ENCODE measurements around the gene GMDS. TPM values are rescaled to one million over a fixed set of nuclear protein-coding genes. Genes with fewer than 3 reads are reported as not detected.

Gene GMDS
- total and polyA plus RNA-seq, 2 donors (not counting 3 experiments of a cell fraction or from before 2014, with no cell fraction given), result 9.8 to 23.5 TPM

DNA sequence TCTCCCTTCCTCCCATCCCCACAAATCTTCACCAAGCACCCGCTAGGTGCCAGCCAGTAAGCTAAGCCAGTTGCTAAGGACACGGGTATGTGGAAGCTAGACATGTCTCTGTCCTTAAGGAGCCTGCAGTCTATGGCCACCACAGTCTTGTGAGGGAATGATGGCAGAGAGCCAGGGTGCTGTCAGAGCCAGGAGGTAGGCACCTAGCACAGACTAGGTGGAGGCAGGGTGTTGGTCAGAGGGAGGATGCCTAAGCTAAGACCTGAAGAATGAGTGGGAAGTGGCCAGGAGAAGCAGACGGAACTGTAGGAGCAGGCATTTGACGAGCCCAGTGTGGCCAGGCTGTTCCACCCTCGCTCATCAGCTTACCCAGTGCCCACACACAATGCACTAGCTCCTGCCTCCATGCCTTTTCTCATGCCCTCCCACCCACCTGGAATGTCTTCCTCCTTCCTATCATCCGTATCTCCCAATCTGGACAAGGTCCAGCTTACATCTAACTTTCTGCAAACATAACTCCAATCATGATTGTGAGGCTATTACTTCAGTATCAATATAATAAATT is 510.1 kb downstream of the GMDS start:
- H3K9me3 ChIP-seq (replicated peaks; ENCODE audit: control insufficient read depth, insufficient read depth, low read length), result no peaks in the 10 kb centered on the region
- TF ChIP-seq FOS (IDR thresholded peaks at IDR 0.05; ENCODE audit: borderline replicate concordance, insufficient read depth, low read length) (no peak), POLR2AphosphoS5 (IDR thresholded peaks at IDR 0.05; ENCODE audit: insufficient read depth, low read depth, low read length) (no peak), MYC (IDR thresholded peaks at IDR 0.05; ENCODE audit: low read depth, low read length) (no peak), EZH2 (IDR thresholded peaks at IDR 0.05; ENCODE audit: borderline replicate concordance, low read depth, low read length, severe bottlenecking) (no peak), JUN (IDR thresholded peaks at IDR 0.05; ENCODE audit: borderline replicate concordance, insufficient read depth, insufficient read length, low read depth) (no peak), GATA2 (IDR thresholded peaks at IDR 0.05; ENCODE audit: insufficient read depth, insufficient read length, low read depth, low read length) (no peak)

DNA sequence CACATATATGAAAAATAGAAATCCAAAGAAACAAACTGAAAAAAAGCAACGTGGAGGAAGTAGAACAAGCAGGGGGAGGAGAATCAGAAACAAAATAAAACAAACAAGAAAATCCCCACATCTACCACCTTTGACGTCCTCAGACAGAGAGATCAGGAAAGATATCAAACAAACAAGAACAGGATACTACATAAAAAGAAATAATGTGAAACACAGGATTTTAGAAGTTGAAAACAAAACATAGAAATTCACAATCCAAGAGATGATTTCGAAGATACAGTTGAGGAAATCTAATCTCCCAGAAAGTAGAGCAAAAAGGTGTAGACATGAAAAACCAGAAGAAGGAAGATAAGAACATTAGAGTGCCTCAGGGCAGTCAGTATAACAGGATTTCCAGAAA is 514.5 kb downstream of the GMDS start:
- TF ChIP-seq FOS (IDR thresholded peaks at IDR 0.05; ENCODE audit: borderline replicate concordance, insufficient read depth, low read length) (no peak), EZH2 (IDR thresholded peaks at IDR 0.05; ENCODE audit: borderline replicate concordance, low read depth, low read length, severe bottlenecking) (no peak), MYC (IDR thresholded peaks at IDR 0.05; ENCODE audit: low read depth, low read length) (no peak), GATA2 (IDR thresholded peaks at IDR 0.05; ENCODE audit: insufficient read depth, insufficient read length, low read depth, low read length) (no peak), JUN (IDR thresholded peaks at IDR 0.05; ENCODE audit: borderline replicate concordance, insufficient read depth, insufficient read length, low read depth) (no peak), POLR2A (IDR thresholded peaks at IDR 0.05; ENCODE audit: low read depth, low read length) (no peak), POLR2AphosphoS5 (IDR thresholded peaks at IDR 0.05; ENCODE audit: insufficient read depth, low read depth, low read length) (no peak)
- TF ChIP-seq, protein P1, sequence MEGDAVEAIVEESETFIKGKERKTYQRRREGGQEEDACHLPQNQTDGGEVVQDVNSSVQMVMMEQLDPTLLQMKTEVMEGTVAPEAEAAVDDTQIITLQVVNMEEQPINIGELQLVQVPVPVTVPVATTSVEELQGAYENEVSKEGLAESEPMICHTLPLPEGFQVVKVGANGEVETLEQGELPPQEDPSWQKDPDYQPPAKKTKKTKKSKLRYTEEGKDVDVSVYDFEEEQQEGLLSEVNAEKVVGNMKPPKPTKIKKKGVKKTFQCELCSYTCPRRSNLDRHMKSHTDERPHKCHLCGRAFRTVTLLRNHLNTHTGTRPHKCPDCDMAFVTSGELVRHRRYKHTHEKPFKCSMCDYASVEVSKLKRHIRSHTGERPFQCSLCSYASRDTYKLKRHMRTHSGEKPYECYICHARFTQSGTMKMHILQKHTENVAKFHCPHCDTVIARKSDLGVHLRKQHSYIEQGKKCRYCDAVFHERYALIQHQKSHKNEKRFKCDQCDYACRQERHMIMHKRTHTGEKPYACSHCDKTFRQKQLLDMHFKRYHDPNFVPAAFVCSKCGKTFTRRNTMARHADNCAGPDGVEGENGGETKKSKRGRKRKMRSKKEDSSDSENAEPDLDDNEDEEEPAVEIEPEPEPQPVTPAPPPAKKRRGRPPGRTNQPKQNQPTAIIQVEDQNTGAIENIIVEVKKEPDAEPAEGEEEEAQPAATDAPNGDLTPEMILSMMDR (IDR thresholded peaks at IDR 0.05; ENCODE audit: extremely low read depth in 1 of 2, insufficient read depth in 1 of 2, low read depth in 1 of 2, low read length in 2 of 2), result no peak
- TF ChIP-seq, protein P2, sequence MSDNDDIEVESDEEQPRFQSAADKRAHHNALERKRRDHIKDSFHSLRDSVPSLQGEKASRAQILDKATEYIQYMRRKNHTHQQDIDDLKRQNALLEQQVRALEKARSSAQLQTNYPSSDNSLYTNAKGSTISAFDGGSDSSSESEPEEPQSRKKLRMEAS (IDR thresholded peaks at IDR 0.05; ENCODE audit: insufficient read depth, insufficient read length), result no peak
- Histone ChIP-seq H3K9me1 (replicated peaks; ENCODE audit: control insufficient read depth, extremely low read depth, insufficient read depth, low read length) (no peaks in the 10 kb centered on the region), H3K27ac (ENCODE audit: insufficient read depth, low read depth, low read length) (no peak overlapping the region), H2AFZ (ENCODE audit: low read depth, low read length) (no peak overlapping the region), H3K4me1 (ENCODE audit: control insufficient read depth, extremely low read depth, insufficient read depth, low read length) (peaks cover 8% of the 10 kb centered on the region), H3K4me3 (replicated peaks in 1 of 3; ENCODE audit: insufficient read depth in 1 of 3, low read depth in 1 of 3, low read length in 3 of 3) (no peak overlapping the region), H3K9me3 (replicated peaks; ENCODE audit: control insufficient read depth, insufficient read depth, low read length) (no peaks in the 10 kb centered on the region), H3K9ac (replicated peaks; ENCODE audit: extremely low read depth, insufficient read depth, low read length) (no peak overlapping the region), H3K36me3 (ENCODE audit: control insufficient read depth in 2 of 2, extremely low read depth in 1 of 2, insufficient read depth in 2 of 2, low read length in 2 of 2) (no peaks in the 10 kb centered on the region), H3K27me3 (ENCODE audit: control insufficient read depth in 2 of 2, insufficient read depth in 2 of 2, low read length in 2 of 2) (no peaks in the 10 kb centered on the region), H4K20me1 (replicated peaks; ENCODE audit: control insufficient read depth, extremely low read depth, insufficient read depth, low read length) (no peaks in the 10 kb centered on the region), H3K79me2 (ENCODE audit: control insufficient read depth, insufficient read depth, low read length) (no peaks in the 10 kb centered on the region), H3K4me2 (ENCODE audit: insufficient read depth, low read length) (no peak overlapping the region)
- DNase-seq (ENCODE audit: low read depth, low spot score) (no peak), FAIRE-seq (no peak)
- no TSS peak for BruUV-seq (replicated peaks)
- CTCF ChIA-PET, result interaction anchor here (1.1 kb wide), 1 partner anchor 44 kb away, joined by 3 read pairs; no protein-coding TSS in a partner anchor
- POLR2A ChIA-PET, result no interaction called here
- dilution Hi-C loops (cut with MboI; ENCODE audit: extremely low pct_ligation_motif_present, low sequenced_read_pairs) (no loop called here), intact Hi-C loops (cut with micrococcal nuclease) (no loop called here)

More for the DNA sequence above, 510.1 kb downstream of the GMDS start:
- Histone ChIP-seq H3K4me2 (ENCODE audit: insufficient read depth, low read length) (no peak overlapping the region), H3K4me3 (replicated peaks in 1 of 3; ENCODE audit: insufficient read depth in 1 of 3, low read depth in 1 of 3, low read length in 3 of 3) (no peak overlapping the region), H3K79me2 (ENCODE audit: control insufficient read depth, insufficient read depth, low read length) (no peaks in the 10 kb centered on the region), H3K36me3 (ENCODE audit: control insufficient read depth in 2 of 2, extremely low read depth in 1 of 2, insufficient read depth in 2 of 2, low read length in 2 of 2) (no peaks in the 10 kb centered on the region), H3K27ac (ENCODE audit: insufficient read depth, low read depth, low read length) (no peak overlapping the region), H3K9me1 (replicated peaks; ENCODE audit: control insufficient read depth, extremely low read depth, insufficient read depth, low read length) (no peaks in the 10 kb centered on the region), H3K4me1 (ENCODE audit: control insufficient read depth, extremely low read depth, insufficient read depth, low read length) (no peaks in the 10 kb centered on the region), H3K27me3 (ENCODE audit: control insufficient read depth in 2 of 2, insufficient read depth in 2 of 2, low read length in 2 of 2) (no peaks in the 10 kb centered on the region), H3K9ac (replicated peaks; ENCODE audit: extremely low read depth, insufficient read depth, low read length) (no peak overlapping the region), H4K20me1 (replicated peaks; ENCODE audit: control insufficient read depth, extremely low read depth, insufficient read depth, low read length) (no peaks in the 10 kb centered on the region), H2AFZ (ENCODE audit: low read depth, low read length) (no peak overlapping the region)
- FAIRE-seq, result no peak
- no peak for DNase-seq (ENCODE audit: low read depth, low spot score)
- dilution Hi-C loops (cut with MboI; ENCODE audit: extremely low pct_ligation_motif_present, low sequenced_read_pairs) (no loop called here), intact Hi-C loops (cut with micrococcal nuclease) (no loop called here)
- POLR2A ChIA-PET, result no interaction called here
- CTCF ChIA-PET, result interaction anchor here (1.2 kb wide), 1 partner anchor 127 kb away, joined by 3 read pairs; no protein-coding TSS in a partner anchor
- no TSS peak for BruUV-seq (replicated peaks)

Data from endothelial cell of umbilical vein (primary cell).